SK-N-SH treated with all-trans-retinoic acid at 6 μM for 48 hours (cell line): ENCODE data around the gene PLA2G2F.

ENCODE experiments used
- ATAC-seq: fragments of 200-7000 bp; cut with Tn5 transposase; 3 replicates; pipeline ENCODE4 v1.9.1; 2020; ENCODE audit warnings: mild to moderate bottlenecking, moderate library complexity
- ARNTL ChIP-seq: fragments of 450-650 bp; formaldehyde crosslinking; IDR thresholded peaks from 2 replicates; pipeline ENCODE4 v1.5.0; 2020; ENCODE audit warnings: low read depth, mild to moderate bottlenecking, moderate library complexity, borderline replicate concordance
- BACH2 ChIP-seq: fragments of 250-450 bp; sonication (Bioruptor Pico); IDR thresholded peaks from 2 replicates; pipeline ENCODE4 v1.9.0; 2021; ENCODE audit warnings: mild to moderate bottlenecking, borderline replicate concordance
- CSDC2 ChIP-seq: fragments of 250-450 bp; sonication (Bioruptor Pico); IDR thresholded peaks from 2 replicates; pipeline ENCODE4 v1.5.0; 2020; ENCODE audit warnings: mild to moderate bottlenecking, moderate library complexity
- ESRRG ChIP-seq: fragments of 250-450 bp; sonication (Bioruptor Pico); IDR thresholded peaks from 2 replicates; pipeline ENCODE4 v1.6.1; 2021; ENCODE audit warnings: mild to moderate bottlenecking
- GLIS3 ChIP-seq: fragments of 250-450 bp; sonication (Bioruptor Pico); IDR thresholded peaks from 2 replicates; pipeline ENCODE4 v1.5.0; 2020; ENCODE audit warnings: mild to moderate bottlenecking, moderate library complexity
- ISL1 ChIP-seq: fragments of 250-450 bp; sonication (Bioruptor Pico); IDR thresholded peaks from 2 replicates; pipeline ENCODE4 v2.1.2; 2022; ENCODE audit warnings: mild to moderate bottlenecking, moderate library complexity
- RARB ChIP-seq: fragments of 250-450 bp; sonication (Bioruptor Pico); IDR thresholded peaks from 2 replicates; pipeline ENCODE4 v1.8.0; 2021; ENCODE audit warnings: mild to moderate bottlenecking, moderate library complexity
- SNAI2 ChIP-seq: fragments of 250-450 bp; sonication (Bioruptor Pico); IDR thresholded peaks from 2 replicates; pipeline ENCODE4 v1.5.0; 2020; ENCODE audit warnings: mild to moderate bottlenecking, moderate library complexity
- TCF4 ChIP-seq: fragments of 250-450 bp; sonication (Bioruptor Pico); IDR thresholded peaks from 2 replicates; pipeline ENCODE4 v1.8.0; 2021; ENCODE audit warnings: mild to moderate bottlenecking, moderate library complexity, borderline replicate concordance
- TOX ChIP-seq: fragments of 250-450 bp; sonication (Bioruptor Pico); IDR thresholded peaks from 2 replicates; pipeline ENCODE4 v1.8.0; 2021; ENCODE audit warnings: mild to moderate bottlenecking, moderate library complexity, borderline replicate concordance
- ZC3H10 ChIP-seq: fragments of 250-450 bp; sonication (Bioruptor Pico); IDR thresholded peaks from 2 replicates; pipeline ENCODE4 v1.5.1; 2021; ENCODE audit warnings: mild to moderate bottlenecking, moderate library complexity
- ZFP3 ChIP-seq: fragments of 250-450 bp; sonication (Bioruptor Pico); IDR thresholded peaks from 2 replicates; pipeline ENCODE4 v1.5.0; 2020; ENCODE audit warnings: mild to moderate bottlenecking, moderate library complexity
- ZFP30 ChIP-seq: fragments of 450-650 bp; formaldehyde crosslinking; IDR thresholded peaks from 2 replicates; pipeline ENCODE4 v1.5.0; 2022; ENCODE audit warnings: mild to moderate bottlenecking, moderate library complexity
- ZNF565 ChIP-seq: fragments of 450-650 bp; formaldehyde crosslinking; conservative IDR thresholded peaks from 2 replicates; pipeline ENCODE4 v1.5.0; 2020; ENCODE audit warnings: low read depth, mild to moderate bottlenecking, moderate library complexity
- ZNF70 ChIP-seq: fragments of 450-650 bp; formaldehyde crosslinking; IDR thresholded peaks from 2 replicates; pipeline ENCODE4 v1.5.0; 2020; ENCODE audit warnings: mild to moderate bottlenecking, moderate library complexity
- ZNF8 ChIP-seq: fragments of 450-650 bp; formaldehyde crosslinking; IDR thresholded peaks from 2 replicates; pipeline ENCODE4 v1.5.0; 2020; ENCODE audit warnings: mild to moderate bottlenecking, moderate library complexity
- TF ChIP-seq, protein P1 (sequence below): fragments of 250-450 bp; sonication (Bioruptor Pico); IDR thresholded peaks from 2 replicates; pipeline ENCODE4 v1.8.0; 2020; ENCODE audit warnings: mild to moderate bottlenecking, moderate library complexity, borderline replicate concordance
- TF ChIP-seq, protein P2 (sequence below): fragments of 250-450 bp; sonication (Bioruptor Pico); IDR thresholded peaks from 2 replicates; pipeline ENCODE4 v1.5.1; 2020; ENCODE audit warnings: low read depth, mild to moderate bottlenecking, moderate library complexity
- TF ChIP-seq, protein P3 (sequence below): fragments of 250-450 bp; sonication (Bioruptor Pico); IDR thresholded peaks from 2 replicates; pipeline ENCODE4 v1.5.0; 2020; ENCODE audit warnings: mild to moderate bottlenecking, moderate library complexity
- TF ChIP-seq, protein P4 (sequence below): fragments of 250-450 bp; sonication (Bioruptor Pico); IDR thresholded peaks from 2 replicates; pipeline ENCODE4 v1.5.1; 2021; ENCODE audit warnings: mild to moderate bottlenecking, moderate library complexity

Gene PLA2G2F

DNA sequence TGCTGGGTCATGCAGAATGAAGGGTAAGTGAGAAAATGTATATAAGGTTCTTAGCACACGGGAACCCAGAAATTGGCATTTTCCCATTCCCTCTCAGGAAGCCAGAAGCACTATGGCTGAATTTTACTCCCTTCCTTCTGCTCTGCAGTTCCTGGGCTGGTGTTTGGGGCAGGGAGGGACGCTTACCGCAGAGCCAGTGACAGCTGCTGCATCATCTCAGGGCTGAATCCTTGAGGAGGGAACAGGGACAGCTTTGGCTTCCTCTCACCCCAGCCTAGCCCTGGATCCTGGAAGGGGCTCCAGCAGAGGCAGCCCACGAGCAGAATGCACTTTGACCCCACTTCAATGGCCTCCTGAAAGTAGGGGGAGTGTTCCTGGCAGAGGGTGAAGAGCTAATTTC, 31.8 kb upstream of the PLA2G2F start:
- TF ChIP-seq ZFP30 (CRISPR knock-in tag) (no peak), TCF4 (no peak)
- ATAC-seq: no peak

DNA sequence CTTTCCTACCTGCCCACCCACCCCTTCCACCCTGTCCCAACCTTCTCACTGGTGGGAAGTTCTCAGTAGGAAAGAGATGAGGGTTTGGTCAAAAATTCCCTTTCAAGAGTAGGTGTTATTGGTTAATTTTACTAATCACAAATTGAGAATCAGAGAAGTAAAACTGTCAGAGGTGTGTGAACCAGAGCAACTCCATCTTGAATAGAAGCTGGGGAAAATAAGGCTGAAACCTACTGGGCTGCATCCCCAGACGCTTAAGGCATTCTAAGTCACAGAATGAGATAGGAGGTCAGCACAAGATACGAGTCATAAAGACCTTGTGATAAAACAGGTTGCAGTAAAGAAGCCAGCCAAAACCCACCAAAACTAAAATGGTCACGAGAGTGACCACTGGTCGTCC, 31.3 kb upstream of the PLA2G2F start:
- TF ChIP-seq, protein P1, sequence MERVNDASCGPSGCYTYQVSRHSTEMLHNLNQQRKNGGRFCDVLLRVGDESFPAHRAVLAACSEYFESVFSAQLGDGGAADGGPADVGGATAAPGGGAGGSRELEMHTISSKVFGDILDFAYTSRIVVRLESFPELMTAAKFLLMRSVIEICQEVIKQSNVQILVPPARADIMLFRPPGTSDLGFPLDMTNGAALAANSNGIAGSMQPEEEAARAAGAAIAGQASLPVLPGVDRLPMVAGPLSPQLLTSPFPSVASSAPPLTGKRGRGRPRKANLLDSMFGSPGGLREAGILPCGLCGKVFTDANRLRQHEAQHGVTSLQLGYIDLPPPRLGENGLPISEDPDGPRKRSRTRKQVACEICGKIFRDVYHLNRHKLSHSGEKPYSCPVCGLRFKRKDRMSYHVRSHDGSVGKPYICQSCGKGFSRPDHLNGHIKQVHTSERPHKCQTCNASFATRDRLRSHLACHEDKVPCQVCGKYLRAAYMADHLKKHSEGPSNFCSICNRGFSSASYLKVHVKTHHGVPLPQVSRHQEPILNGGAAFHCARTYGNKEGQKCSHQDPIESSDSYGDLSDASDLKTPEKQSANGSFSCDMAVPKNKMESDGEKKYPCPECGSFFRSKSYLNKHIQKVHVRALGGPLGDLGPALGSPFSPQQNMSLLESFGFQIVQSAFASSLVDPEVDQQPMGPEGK (CRISPR knock-in tag): no peak
- no peak for TF ChIP-seq ESRRG (CRISPR knock-in tag)
- TF ChIP-seq, protein P2, sequence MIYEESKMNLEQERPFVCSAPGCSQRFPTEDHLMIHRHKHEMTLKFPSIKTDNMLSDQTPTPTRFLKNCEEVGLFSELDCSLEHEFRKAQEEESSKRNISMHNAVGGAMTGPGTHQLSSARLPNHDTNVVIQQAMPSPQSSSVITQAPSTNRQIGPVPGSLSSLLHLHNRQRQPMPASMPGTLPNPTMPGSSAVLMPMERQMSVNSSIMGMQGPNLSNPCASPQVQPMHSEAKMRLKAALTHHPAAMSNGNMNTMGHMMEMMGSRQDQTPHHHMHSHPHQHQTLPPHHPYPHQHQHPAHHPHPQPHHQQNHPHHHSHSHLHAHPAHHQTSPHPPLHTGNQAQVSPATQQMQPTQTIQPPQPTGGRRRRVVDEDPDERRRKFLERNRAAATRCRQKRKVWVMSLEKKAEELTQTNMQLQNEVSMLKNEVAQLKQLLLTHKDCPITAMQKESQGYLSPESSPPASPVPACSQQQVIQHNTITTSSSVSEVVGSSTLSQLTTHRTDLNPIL: no peak
- 0 out of 2 replicates have a peak, but pooled peaks have one; percentile 57 for TF ChIP-seq SNAI2 (CRISPR knock-in tag)
- TF ChIP-seq ISL1: 0 out of 2 replicates have a peak, but pooled peaks have one; percentile 22
- TF ChIP-seq CSDC2 (CRISPR knock-in tag): no peak
- TF ChIP-seq TCF4: no peak
- TF ChIP-seq ZFP3: peak; percentile 75; the same call in 1 of the 2 replicates
- no peak for ATAC-seq

DNA sequence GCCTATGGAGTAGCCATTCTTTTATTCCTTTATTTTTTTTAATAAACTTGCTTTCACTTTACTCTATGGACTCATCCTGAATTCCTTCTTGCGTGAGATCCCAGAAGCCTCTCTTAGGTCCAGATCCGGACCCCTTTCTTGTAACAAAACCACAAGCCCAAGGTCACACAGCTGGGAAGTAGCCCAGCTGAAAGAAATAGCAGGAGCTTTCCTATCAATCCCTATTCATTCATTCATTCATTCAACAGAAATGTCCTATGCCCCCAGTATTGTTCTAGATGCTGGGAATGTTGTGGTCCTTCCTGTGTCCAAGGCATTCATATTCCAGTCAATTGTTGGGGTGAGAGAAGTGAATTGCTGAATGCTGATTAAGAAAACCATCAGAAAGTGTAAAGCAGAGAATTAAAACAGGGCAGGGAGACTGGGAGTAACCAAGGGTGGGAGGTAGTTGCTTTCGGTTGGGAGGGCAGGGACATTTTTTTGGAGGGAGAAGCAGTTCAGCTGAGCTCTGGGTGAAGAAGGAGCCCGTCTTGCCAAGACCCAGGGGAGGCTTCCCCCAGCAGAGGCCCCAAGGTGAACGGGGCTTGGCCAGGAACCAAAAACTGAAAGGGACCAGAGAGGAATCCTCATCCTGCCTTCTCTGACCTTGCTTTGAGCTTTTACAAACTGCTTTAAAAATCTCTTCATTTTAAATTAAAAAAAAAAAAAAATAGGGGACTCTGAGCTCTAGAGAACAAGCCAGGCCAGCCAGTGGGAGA, 30.6 kb upstream of the PLA2G2F start:
- TF ChIP-seq TOX (no peak), GLIS3 (CRISPR knock-in tag) (no peak), ZNF70 (no peak)
- no peak for ATAC-seq

DNA sequence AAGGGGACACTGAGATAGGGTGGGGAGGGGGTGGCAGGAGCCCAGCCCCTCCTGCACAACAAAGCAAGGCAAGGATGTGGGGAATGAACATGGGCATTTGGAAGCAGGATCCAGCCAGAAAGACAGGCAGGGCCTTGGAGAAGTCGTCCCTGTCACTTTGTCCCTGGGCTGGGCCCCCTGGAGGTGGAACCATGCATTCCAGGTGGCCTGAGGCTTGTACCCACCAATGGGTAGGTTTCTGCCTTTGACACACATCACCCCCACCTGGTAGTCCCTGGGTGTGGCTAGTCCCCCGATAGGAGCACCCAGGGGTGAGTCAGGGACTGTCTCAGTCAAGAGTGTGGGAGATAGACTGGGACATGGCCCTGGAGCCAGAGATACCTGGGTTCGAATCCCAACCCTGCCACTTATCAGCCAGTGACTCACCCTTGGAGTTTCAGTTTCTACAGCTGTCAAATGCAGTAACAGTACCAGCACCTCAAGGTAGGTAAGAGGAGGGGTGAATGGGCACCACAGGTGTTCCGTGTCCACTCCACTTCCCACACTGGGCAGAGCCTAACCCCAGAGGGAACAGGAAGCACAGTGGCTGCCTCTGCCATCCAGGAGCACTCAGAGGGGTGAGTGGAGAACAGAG, 29.8 kb upstream of the PLA2G2F start:
- no peak for TF ChIP-seq GLIS3 (CRISPR knock-in tag)
- TF ChIP-seq TCF4: no peak
- no peak for TF ChIP-seq ZFP30 (CRISPR knock-in tag)
- no peak for TF ChIP-seq BACH2 (CRISPR knock-in tag)
- no peak for ATAC-seq

DNA sequence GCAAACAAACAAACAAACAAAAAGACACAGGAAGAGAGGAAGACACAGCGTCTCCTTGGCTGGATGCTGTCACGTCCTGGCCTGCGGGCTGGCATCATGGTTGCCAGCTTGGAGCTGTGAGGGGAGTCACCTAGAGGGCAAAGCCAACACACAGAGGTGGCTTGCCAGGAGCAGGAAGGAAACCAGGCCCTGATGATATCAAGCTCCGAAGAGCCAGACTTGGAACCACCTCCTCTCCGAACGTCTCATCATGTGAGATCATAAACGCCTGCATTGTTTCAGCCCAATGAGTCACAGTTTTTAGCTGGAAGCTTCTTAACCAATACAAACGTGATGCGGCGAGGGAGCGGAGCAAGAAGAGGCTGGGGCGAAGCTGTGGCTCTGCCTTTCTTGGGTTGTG, 28.4 kb upstream of the PLA2G2F start:
- no peak for ATAC-seq
- TF ChIP-seq BACH2 (CRISPR knock-in tag): no peak
- TF ChIP-seq GLIS3 (CRISPR knock-in tag): no peak
- TF ChIP-seq, protein P2: no peak
- no peak for TF ChIP-seq ZNF565
- TF ChIP-seq, protein P3, sequence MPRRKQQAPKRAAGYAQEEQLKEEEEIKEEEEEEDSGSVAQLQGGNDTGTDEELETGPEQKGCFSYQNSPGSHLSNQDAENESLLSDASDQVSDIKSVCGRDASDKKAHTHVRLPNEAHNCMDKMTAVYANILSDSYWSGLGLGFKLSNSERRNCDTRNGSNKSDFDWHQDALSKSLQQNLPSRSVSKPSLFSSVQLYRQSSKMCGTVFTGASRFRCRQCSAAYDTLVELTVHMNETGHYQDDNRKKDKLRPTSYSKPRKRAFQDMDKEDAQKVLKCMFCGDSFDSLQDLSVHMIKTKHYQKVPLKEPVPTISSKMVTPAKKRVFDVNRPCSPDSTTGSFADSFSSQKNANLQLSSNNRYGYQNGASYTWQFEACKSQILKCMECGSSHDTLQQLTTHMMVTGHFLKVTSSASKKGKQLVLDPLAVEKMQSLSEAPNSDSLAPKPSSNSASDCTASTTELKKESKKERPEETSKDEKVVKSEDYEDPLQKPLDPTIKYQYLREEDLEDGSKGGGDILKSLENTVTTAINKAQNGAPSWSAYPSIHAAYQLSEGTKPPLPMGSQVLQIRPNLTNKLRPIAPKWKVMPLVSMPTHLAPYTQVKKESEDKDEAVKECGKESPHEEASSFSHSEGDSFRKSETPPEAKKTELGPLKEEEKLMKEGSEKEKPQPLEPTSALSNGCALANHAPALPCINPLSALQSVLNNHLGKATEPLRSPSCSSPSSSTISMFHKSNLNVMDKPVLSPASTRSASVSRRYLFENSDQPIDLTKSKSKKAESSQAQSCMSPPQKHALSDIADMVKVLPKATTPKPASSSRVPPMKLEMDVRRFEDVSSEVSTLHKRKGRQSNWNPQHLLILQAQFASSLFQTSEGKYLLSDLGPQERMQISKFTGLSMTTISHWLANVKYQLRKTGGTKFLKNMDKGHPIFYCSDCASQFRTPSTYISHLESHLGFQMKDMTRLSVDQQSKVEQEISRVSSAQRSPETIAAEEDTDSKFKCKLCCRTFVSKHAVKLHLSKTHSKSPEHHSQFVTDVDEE (CRISPR knock-in tag): no peak
- TF ChIP-seq RARB (CRISPR knock-in tag): no peak
- no peak for TF ChIP-seq TCF4
- no peak for TF ChIP-seq ZFP30 (CRISPR knock-in tag)
- TF ChIP-seq ZNF8 (CRISPR knock-in tag): no peak
- TF ChIP-seq, protein P4, sequence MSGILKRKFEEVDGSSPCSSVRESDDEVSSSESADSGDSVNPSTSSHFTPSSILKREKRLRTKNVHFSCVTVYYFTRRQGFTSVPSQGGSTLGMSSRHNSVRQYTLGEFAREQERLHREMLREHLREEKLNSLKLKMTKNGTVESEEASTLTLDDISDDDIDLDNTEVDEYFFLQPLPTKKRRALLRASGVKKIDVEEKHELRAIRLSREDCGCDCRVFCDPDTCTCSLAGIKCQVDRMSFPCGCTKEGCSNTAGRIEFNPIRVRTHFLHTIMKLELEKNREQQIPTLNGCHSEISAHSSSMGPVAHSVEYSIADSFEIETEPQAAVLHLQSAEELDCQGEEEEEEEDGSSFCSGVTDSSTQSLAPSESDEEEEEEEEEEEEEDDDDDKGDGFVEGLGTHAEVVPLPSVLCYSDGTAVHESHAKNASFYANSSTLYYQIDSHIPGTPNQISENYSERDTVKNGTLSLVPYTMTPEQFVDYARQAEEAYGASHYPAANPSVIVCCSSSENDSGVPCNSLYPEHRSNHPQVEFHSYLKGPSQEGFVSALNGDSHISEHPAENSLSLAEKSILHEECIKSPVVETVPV (CRISPR knock-in tag): no peak
- TF ChIP-seq TOX: no peak
- TF ChIP-seq ARNTL (CRISPR knock-in tag): no peak
- no peak for TF ChIP-seq ESRRG (CRISPR knock-in tag)
- no peak for TF ChIP-seq ZFP3
- TF ChIP-seq ZC3H10 (CRISPR knock-in tag): no peak
